CD4-positive, alpha-beta T cell treated with Interleukin-1 beta for 1 hour (primary cell): ENCODE measurements around the gene ELF5.

ENCODE experiments used
- DNase-seq, 2 donors: peaks; one replicate each; pipeline ENCODE4 v3.0.0-alpha.2; 2020 to 2022

Gene ELF5

DNA sequence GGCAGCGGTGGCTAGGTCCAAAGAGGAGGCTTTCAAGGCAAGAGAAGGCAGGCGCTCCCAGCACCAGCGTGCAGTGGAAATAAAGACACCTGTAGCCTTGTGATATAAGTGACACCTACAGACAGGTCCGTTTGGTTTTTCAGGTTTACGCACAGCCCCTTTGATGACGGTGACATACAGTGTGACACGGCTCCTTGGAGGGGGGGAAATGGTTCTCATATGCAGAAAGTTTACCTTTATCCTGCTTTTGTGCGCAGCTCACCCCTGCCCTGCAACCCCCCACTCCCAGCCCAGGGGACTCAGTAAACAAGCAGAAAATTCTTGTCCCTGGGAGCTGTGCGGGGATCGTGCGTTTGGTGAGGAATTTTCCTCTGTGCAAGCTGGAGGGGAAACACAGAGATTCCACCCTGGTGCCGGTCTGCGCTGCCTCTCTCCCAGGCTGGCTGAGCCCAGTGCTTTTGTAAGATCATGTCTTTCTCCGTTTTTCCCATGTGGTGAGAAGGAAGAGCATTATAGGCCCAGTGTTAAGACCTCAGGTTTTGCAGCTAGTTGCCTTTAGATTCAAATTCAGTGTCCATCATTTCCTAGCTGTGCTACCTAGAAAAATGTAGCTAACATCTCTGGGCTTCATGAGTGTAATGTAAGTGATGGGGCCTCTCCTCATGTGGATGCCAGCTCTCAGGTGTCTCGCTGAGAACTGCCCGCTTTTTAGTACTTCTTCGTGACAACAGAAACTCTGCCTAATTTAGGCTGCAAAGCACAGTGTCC, at the start of gene ELF5:
TSS of gene ELF5 (minus strand) at position 113 of the 768 bp plus-strand sequence. CDS start 8,045 bp downstream, outside the sequence.
- no peak for DNase-seq

DNA sequence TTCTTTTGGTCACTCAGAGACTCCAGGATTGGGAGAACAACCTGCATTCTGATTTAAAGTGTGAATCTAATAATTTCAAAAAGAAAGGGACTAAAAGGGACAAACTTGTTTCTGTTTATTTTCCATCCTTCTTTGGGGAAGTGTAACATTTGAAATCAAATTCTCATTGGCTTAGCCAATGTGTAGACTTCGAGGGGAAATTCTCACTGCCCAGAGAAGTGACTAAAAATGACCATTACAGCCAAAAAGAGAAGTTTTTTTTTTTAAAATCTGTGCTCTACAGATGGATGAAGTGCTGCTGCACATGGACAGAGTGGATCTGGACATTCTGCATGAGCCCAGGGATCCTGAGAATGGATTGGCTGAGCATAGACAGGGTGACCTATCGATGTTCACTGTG, 49.4 kb upstream of the ELF5 start:
- no peak for DNase-seq

DNA sequence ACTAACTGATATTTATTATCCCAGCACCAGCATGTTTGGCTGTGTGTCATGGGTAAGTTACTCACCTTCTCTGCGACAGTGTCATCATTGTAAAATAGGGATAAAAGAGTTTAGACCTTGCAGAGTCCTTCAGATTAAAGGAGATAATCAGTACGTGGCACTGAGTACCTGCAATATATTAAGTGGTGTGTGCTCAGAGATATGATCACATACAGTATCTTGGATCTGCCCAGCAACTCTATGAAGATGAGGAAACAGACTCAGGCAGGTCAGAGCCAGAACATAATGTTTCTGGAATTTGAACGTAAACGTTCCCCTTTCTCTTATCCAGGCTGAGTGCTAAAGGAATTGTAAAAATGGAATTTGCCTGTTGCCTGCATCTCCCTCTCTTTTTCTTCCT, 46.9 kb upstream of the ELF5 start:
- DNase-seq, result no peak

DNA sequence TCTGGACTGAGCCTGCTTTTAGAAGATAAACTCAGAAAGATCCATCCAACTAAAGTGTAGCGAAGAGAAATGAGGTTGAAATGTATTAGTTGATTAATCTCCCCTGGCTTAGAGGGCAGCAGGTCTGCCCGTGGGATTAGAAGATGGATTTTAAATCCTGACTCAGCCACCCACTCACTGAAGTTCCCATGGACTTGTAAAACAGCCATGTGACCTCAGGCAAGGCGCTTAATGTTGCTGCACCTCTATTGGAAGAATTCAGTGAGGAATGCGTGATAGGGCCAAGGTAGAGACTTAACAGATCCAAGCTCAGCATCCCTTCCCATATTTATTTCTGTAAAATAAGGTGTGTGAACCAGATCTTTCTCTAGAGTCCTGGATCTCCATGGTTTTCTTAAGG, 45.1 kb upstream of the ELF5 start:
- DNase-seq, result no peak

DNA sequence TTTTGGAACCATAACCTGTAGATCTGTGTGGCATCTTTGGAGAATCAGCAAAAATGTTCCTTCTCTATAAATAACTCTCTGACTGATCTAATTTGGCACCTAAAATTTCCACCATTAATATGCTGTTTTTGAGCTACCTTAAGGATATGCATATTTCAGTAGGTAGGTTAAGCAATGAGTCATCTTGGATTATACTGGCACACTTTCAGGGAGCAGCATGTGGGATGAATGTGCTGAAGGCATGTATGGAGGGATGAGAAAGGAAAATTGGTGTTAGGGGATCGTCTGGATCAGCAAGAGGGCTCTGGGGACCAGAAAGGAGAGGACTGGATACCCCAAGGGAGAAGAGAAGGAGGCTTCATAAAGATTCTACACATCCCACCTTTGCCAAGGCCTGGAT, 44.6 kb upstream of the ELF5 start:
- no peak for DNase-seq

DNA sequence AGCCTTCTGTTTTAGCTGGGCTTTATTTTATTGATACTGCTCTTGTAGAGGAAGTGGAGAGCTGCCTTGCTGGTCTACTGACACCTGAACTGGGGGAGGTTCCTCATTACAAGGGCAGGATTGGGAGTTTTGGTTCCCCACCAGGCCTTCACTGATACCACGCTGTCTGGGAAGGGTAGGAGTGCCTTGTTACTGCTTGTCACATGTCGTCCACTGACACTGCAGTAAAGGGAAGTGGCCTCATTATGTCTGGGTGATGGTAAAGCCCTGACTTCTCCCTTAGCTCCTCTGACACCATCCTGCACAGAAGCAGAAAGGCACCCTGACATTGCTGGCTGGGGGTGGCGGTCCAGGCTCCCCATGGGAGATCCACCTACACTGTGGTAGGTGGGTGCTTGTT, 38.7 kb upstream of the ELF5 start:
- peak; percentile 3 to 7 for DNase-seq

DNA sequence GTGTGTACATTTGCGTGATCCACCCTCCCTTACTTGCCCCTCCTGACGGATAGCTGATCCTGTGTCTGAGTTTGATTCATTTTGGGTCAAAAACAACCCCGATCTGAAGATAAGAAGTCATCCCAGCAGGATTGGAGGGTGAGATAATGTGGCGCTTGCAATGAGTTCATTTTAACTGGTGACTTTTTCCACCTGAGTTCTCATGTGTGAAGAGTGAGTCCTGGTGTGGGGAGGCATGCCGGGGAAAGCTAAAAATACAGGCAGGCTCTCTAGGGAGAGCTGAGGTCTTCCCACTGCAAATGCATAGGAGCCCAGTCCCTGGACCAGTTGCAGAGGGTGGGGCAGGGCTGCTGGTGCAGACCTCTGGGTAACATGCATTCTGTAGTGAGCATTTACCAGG, 35.7 kb upstream of the ELF5 start:
- no peak for DNase-seq

DNA sequence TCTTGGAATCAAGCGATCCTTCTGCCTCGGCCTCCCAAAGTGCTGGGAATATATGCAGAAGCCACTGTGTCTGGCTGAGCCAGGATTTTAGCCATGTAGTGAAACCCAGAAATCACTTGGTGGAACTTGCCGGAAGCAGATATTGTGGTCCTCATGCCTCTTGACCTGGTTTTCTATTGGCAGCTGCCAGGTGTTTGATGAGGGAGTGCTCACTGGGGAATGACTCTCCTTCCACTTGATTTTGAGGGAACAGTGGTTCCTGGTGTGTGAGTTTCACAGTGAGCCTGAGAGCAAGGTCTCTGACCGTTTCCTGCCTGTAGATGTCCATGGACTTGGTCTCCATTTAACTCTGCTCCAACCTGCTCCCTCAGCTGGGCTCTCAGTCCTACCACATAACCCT, 34.7 kb upstream of the ELF5 start:
- no peak for DNase-seq

DNA sequence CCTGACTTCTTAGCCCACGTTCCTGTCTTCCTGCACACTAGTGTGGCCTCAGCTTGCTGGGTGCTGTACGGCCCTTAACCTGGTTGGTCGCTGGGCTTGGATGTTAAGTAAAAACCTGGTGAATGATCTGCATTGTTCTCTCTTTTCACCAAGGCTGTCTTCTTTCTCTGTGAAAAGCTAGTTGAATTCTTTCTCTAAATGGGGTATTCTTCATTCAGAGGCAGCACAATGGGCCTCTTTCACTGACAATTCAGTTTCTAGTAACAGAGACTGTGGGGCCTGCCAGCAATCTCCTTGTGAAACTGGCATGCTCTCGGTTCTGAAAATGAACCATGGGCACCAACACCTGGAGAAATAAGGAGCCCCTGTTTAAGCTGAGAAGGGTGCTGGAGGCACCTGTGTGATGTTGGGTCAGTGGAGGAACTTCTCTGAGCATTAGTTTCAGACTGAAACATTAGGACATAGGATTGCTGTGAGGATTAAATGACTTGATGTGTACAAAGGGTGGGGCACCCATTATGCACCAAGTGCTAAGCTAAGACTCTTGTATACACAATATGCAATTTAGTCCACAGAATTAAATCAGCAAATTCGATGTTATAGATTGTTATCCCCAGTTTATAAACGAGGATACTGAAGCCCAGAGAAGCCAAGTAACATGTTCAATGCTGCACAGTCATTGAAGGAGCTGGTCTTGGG, 33.1 kb upstream of the ELF5 start:
- no peak for DNase-seq

DNA sequence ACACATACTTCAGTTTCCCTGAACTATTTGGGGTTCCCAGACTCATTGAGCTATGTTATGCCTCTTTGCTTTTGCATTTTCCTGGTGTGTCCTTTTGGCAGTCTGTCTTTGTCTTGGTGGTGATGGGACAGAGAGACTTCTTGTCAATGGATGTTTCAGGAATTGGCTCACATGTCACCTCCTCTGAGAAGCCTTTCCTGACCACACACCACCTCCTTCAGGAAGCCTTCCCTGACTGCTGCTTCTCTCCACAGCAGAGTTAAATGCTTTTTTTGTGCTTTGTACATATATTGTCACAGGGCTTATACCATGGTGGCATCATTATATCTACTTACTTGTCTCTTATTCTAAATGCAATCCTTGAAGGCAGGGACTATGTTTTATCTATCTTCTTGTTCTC, 28.5 kb upstream of the ELF5 start:
- no peak for DNase-seq

DNA sequence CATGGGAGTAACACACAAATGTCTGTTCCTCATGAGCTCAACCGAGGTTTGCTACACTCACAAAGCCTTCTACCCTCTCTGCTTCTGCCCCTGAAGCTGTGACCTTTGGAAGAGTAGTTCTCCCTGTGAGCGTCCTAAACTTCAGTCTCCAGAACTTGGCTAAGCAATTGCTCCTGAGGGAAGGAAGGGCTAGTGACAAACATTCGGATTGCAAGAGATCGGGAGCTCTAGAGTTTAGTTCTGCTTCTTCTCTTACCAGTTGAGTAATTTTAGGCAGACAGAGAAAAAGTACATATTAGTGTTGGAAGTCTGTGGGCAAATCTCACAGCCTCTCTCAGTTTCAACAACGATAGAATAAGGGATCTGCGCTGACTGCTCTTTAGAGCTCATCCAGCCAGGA, 27.3 kb upstream of the ELF5 start:
- DNase-seq, result no peak

DNA sequence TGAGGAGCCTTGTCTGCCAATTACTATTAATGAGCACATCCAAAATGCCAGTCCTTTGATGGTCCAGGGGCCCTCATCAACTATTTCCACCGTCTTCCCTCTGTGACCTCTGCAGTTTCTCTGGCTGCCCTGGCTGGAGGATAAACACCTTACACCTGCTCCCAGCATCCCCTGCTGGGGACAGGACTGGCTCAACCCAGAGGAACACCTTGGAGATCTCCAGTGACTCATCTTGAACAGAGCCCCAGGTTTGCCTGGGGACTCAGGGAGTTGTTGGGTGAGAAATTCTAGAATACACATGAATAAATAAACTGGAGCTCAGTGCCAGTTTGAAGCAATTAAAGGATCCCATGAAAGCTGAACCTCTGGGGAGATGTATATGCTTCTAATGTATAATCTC, 24.0 kb upstream of the ELF5 start:
- DNase-seq, result no peak

DNA sequence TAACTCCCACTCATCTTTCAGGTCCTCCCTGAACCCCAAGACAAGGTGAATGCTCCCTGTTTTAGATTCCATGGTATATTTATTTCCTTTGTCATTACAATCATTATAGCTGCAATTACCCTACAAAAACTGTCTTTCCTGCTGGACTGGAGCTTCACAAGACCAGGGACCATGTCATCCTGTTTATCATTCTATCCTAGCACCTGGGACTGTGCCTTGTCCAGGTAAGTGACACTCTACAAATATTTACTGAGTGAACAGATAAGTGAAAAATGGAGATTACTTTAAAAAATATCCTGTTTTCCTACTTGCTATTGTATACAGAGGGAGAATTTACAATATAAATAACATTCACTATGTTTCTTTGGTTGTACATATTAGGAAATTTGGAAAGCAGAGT, 22.5 kb upstream of the ELF5 start:
- no peak for DNase-seq

DNA sequence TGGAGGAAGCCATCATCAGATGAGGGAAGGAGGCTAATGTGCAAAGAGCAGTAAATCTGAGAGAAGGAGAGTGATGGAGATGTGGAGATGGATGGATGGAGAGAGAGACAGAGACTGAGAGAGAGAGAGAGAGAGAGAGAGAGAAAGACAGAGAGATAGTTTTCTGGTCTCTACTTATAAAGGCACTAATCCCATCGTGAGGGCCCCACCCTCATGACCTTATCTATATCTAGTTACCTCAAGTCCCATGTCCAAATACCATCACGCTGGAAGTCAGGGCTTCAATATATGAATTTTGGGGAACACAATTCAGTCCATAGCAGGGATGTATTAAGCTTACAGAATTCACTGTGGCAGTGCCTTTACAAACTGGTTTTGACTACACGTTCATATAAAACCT, 21.2 kb upstream of the ELF5 start:
- DNase-seq, result no peak

DNA sequence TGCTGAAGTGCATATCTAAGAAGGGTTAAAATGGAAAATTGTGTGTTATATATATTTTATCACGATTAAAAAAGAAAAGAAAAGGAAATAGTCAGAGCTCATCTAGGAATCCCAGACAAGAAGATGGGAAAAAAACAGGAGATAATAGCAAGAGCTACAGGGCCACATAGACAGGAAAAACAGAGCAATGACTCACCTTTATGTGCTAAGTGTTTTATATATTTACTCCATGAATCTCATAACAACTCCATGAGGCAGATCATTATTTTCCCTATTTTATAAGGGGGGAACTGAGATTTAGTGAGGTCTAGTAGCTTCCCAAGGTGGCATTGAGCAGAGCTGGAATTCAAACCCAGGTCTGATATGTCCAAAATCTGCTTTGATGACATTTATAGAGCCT, 18.1 kb upstream of the ELF5 start:
- DNase-seq, result no peak

DNA sequence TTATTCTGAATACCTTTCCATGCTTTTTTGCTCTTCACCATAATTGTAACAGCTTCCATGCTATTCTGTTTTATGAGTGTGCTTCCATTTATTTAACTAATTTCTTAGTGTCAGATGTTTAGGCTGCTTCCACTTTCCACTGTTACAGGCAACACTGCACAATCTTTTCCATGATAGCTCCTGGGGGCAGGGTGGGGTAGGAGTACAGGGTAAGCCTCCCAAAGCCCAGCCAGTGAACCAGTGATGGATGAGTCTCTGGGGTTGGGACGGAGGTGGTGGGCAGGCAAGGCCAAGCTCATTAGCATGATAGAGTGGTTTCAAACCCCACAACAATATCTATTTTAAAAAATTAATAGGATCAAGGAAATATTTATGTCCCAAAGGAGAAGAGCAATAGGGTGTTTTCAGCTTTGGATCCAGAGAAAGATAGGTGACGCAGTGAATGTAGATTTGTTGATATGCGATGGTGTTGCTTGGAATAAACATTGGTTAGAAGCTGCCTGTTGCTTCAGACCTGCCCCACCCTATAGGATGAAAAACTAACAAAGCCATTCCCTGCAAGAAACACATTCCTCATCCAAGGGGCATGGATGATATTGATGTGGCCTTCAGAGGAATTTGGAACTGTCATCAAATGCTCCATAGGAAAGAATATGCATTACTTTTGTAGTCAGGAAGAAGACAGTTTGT, 17.1 kb upstream of the ELF5 start:
- DNase-seq, result no peak

DNA sequence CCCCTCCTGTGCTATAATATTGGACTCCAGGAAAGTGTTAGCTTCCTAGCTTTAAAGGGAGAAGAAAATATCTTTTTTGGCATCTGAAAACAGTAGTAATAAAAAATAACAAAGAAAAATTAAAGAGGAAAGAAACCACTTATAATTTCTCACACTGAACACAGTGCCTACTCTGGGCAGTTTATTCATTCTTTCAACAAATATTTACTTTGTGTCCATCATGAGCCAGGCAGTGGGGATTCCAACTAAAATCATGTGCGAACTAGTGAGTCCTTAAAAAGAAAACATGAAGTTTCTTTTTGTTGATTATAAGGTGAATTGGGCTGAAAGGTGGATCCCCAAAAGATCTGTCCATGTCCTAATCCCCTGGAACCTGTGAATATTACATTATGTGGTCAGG, 16.0 kb upstream of the ELF5 start:
- DNase-seq, result no peak

DNA sequence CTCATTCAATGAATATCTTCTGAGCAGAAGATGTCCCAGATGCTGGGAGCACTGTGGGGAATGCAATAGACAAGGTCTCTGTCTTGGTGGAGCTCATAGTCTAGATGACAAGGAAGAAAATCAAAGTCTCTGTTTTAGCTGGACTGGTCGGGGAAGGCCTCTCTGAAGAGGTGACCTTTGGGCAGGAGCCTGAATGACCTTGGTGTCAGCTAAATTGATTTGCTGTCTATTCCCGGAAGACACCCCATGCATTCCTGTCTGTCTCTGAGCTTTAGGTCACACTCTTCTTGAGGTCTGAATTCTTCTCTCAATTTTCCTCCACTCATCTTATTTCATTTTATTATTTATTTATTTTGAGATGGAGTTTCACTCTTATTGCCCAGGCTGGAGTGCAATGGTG, 14.5 kb upstream of the ELF5 start:
- no peak for DNase-seq

DNA sequence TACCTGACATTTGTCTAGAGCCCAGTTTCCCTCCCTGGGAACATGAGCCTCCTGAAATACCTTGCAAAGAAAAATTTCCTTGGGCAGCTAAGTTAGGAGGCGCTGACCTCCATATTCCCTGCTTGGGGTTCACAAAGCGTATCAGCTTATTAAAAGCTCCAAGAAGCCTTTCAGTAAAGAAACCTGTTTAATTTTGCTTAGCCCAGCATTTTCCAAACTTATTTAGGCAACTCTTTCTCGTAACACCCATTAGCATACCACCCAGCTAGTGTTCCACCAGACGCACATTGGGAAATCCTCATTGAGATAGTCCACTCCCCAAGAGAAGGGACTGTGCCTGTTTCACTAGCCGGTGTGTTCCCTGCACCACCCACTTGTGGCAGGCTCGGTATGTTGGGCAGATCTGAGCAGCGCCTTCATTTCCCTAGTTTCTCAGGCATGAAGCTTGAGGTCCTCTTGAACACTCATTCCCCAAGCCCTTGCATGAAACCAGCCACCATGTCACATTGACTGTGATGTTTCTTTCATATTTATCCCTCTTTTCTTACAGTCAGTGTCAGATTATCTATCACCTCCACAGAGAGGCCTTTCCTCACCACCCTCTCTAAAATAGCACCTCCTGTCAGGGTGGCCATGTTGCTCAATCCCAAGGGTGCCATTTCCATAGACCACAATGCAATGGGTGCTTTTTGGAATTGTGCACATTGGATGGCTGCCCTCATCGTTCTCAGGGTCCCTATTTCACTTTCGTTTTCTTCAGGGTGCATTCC, 12.5 kb upstream of the ELF5 start:
- no peak for DNase-seq

DNA sequence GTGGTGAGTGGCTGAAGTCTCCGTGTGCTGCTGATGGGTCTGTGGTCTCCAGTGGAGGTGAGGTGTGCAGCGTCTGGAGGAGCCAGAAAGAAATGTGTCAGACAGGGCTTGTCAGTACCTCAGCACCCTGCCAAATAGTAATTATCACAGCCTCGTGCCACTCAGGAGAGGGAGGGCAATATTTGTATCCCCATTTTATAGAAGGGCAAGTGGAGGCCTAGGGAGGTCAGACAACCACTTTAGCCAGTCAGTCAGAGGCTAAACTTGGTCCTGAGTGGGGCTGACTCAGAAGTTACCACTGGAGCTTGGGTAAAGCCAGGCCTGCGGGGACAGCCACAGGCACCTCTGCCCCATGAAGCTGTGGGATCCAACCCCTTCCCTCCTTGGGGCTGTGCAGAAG, 11.5 kb upstream of the ELF5 start:
- DNase-seq, result no peak

DNA sequence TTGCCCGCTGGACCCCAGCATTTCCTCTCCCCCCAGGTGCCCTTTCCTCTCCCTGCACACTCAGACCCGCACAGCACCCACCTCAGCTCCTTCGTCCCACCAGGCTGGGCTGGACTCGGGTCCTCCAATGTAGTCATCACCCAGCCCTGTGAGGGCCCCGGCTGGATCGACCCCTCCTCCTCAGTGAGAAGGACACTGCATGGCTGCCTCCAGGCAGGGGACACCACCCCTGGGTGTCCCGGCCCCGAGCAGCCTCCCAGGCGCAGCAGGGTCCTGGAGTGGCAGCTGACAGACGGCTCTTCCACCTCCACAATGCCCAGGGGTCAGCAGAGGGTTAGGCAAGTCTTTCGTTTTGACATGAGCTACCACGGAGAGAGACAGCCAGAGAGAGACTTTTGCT, 11.1 kb upstream of the ELF5 start:
- no peak for DNase-seq

DNA sequence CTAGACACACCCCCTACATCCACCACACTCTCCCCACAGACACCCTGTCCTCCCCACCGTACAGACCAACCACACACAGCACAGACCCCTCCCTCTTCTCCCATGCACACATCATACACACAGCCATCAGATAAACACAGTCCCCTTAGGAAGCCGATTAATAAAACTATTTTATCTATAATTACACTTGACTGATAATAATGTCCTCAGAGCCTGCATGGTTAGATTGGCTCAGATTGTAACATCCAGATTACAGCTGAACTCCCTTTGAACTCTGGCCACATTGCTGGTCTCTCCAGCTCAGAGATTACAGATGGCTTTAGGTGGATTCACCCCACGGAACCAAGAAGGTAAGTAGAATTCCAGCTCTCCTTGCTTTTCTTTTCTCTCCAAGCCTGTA, 9.5 kb upstream of the ELF5 start:
- no peak for DNase-seq

DNA sequence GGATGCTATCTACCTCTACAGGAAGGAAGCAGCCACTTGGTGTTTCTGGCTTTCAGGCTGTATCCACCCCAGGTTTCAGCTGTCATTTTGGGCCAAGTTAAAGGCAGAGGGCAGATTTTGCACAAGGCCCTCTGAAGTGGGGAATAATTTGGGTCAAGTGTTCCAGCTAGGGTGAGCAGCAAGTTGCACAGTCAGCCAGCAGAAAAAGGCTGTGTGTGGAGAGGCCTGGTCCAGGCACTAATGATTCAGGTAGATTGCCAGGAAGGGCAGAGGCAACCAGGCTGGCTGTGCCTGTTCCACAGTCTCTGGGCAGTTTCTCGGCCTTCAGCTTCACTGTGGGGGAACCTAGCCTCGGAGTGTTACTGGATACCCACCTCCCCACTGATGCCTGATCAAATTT, 8.6 kb upstream of the ELF5 start:
- no peak for DNase-seq
